Suprapubic skin (tissue), 4 donors: ENCODE measurements around the gene UBE2S. TPM values are rescaled to one million over a fixed set of nuclear protein-coding genes. Genes with fewer than 3 reads are reported as not detected.
A peak's percentile ranks its signal among the peaks of the same experiment; 100 is the strongest.

Experiments
- DNase-seq, 2 donors: peaks; one replicate each; pipeline ENCODE4 v3.0.0-alpha.2; 2019; ENCODE audit warnings: low spot score in 2 of 2
- H3K27ac ChIP-seq: fragments of 200-600 bp; sonication (generic); one replicate; pipeline ENCODE4 v1.5.1; 2019
- H3K27me3 ChIP-seq: fragments of 200-600 bp; sonication (generic); one replicate; pipeline ENCODE4 v1.5.1; 2019
- H3K36me3 ChIP-seq: fragments of 200-600 bp; sonication (generic); one replicate; pipeline ENCODE4 v1.5.1; 2019
- H3K4me1 ChIP-seq: fragments of 200-600 bp; sonication (generic); one replicate; pipeline ENCODE4 v1.5.1; 2019
- H3K4me3 ChIP-seq: fragments of 200-600 bp; sonication (generic); one replicate; pipeline ENCODE4 v1.5.1; 2019; ENCODE audit warnings: mild to moderate bottlenecking
- H3K9me3 ChIP-seq: fragments of 200-600 bp; sonication (generic); one replicate; pipeline ENCODE4 v1.5.1; 2019
- EP300 ChIP-seq: sonication (generic); formaldehyde crosslinking; IDR thresholded peaks from one replicate; pipeline ENCODE4 v1.6.1; 2017; ENCODE audit warnings: antibody characterized with exemption
- POLR2A ChIP-seq, 2 donors: fragments of 450-650 bp; IDR thresholded peaks; one replicate each; pipeline ENCODE4 v1.6.1; 2017; ENCODE audit warnings: antibody characterized with exemption in 2 of 2, mild to moderate bottlenecking in 2 of 2, moderate library complexity in 2 of 2
- POLR2AphosphoS5 ChIP-seq, 3 donors: sonication (generic); formaldehyde crosslinking; IDR thresholded peaks; one replicate each; pipeline ENCODE4 v1.6.1; 2017; ENCODE audit warnings: antibody characterized with exemption in 3 of 3
- WGBS: methylation state at CpG from one replicate; pipeline ENCODE4 v1.1.5; 2018; 5-methylcytosine and 5-hydroxymethylcytosine counted together
- total RNA-seq, 4 donors: library from RNA; depleted of rRNA; stranded (reverse); fragments of >200 nt; gene quantifications; one replicate each; pipeline ENCODE4 v1.1.0, GENCODE V29; 2016
- TF ChIP-seq, protein P1 (sequence below), 2 donors: fragments of 200-600 bp in 1 of 2; fragments of 450-650 bp in 1 of 2; sonication (generic) in 1 of 2; IDR thresholded peaks; one replicate each; pipeline ENCODE4 v1.5.1; 2016 to 2019; ENCODE audit warnings: antibody characterized with exemption in 2 of 2, mild to moderate bottlenecking in 1 of 2, moderate library complexity in 1 of 2

Gene UBE2S
- total RNA-seq, 4 donors from 2014 or later, result 7.4 to 17.0 (median 12.2) TPM

DNA sequence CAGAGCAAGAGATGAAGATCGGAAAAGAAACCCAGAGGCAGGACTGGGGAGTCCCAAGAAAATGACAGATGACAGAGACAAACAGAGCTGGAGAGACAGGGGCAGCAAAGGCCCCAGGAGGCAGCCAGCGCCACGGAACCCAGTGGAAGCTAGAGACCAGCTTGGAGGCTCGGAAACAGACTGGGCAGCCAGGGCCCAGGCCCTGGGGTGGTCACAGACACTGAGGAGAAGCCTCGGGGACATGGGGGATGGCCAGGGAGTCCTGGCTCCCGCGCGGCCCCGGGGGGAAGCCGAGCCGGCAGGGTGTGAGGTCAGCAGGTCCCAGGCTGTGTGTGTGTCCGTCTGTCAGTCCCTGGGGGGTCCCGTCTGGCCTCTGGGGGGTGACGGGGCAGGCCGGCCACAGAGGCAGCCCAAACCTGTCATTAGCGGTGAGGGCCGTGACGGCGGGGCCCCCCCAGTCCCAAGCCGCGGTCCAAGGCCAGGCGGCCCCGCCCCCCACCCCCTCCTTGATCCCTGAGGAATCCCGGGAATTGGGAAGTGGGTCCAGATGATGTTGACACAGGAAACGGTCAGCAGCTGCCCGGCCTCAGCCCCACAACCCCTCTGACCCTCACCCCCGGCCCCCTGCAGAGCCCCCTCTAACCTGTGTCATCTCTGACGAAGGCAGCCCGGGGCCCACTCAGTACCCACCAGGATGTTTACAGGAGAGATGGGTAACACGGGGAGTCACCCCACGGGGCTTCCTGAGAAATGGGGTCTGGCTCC, 33.4 kb downstream of the UBE2S start:
- TF ChIP-seq POLR2A (IDR thresholded peaks at IDR 0.05), result no peak
- no peak for TF ChIP-seq POLR2AphosphoS5 (IDR thresholded peaks at IDR 0.05)
- TF ChIP-seq, protein P1, sequence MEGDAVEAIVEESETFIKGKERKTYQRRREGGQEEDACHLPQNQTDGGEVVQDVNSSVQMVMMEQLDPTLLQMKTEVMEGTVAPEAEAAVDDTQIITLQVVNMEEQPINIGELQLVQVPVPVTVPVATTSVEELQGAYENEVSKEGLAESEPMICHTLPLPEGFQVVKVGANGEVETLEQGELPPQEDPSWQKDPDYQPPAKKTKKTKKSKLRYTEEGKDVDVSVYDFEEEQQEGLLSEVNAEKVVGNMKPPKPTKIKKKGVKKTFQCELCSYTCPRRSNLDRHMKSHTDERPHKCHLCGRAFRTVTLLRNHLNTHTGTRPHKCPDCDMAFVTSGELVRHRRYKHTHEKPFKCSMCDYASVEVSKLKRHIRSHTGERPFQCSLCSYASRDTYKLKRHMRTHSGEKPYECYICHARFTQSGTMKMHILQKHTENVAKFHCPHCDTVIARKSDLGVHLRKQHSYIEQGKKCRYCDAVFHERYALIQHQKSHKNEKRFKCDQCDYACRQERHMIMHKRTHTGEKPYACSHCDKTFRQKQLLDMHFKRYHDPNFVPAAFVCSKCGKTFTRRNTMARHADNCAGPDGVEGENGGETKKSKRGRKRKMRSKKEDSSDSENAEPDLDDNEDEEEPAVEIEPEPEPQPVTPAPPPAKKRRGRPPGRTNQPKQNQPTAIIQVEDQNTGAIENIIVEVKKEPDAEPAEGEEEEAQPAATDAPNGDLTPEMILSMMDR (IDR thresholded peaks at IDR 0.05), result no peak
- no peak for TF ChIP-seq EP300
- Histone ChIP-seq H3K27ac (no peak overlapping the region), H3K4me3 (no peak overlapping the region), H3K9me3 (no peaks in the 10 kb centered on the region), H3K4me1 (peaks cover 24% of the 10 kb centered on the region), H3K36me3 (no peaks in the 10 kb centered on the region), H3K27me3 (peaks cover 87% of the 10 kb centered on the region)
- 22% methylated on average over 17 of the region's 31 CpGs for WGBS
- DNase-seq, result no peak

DNA sequence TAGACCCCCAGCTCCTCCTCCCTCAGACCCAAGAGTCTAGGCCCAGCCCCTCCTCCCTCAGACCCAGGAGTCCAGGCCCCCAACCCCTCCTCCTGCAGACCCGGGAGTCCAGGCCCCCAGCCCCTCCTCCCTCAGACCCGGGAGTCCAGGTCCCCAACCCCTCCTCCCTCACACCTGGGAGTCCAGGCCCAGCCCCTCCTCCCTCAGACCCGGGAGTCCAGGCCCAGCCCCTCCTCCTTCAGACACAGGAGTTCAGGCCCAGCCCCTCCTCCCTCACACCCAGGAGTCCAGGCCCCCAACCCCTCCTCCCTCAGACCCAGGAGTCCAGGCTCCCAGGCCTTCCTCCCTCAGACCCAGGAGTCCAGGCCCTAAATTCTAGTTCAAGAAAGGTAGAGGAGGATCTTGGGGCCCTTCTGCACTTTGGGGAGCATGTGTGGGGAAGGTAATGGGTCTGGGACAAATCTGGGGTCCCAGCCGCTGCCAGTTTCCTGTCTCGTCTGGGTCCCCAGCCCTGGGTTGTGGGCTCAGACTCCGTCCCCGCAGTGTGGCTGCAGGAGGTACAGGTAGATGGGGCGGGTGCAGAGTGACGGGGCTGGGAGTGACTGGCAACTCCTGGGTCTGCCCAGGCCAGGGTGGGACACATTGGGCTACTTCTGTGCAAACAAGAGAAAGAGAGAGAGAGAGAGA, 34.1 kb downstream of the UBE2S start:
- TF ChIP-seq, protein P1 (IDR thresholded peaks at IDR 0.05), result no peak
- TF ChIP-seq POLR2A (IDR thresholded peaks at IDR 0.05) (no peak), EP300 (no peak), POLR2AphosphoS5 (IDR thresholded peaks at IDR 0.05) (no peak)
- Histone ChIP-seq H3K4me3 (no peak overlapping the region), H3K9me3 (no peaks in the 10 kb centered on the region), H3K27me3 (peaks cover 95% of the 10 kb centered on the region), H3K36me3 (no peaks in the 10 kb centered on the region), H3K27ac (no peak overlapping the region), H3K4me1 (peaks cover 31% of the 10 kb centered on the region)
- DNase-seq, result no peak
- WGBS, result 58% methylated on average over 9 of the region's 9 CpGs

DNA sequence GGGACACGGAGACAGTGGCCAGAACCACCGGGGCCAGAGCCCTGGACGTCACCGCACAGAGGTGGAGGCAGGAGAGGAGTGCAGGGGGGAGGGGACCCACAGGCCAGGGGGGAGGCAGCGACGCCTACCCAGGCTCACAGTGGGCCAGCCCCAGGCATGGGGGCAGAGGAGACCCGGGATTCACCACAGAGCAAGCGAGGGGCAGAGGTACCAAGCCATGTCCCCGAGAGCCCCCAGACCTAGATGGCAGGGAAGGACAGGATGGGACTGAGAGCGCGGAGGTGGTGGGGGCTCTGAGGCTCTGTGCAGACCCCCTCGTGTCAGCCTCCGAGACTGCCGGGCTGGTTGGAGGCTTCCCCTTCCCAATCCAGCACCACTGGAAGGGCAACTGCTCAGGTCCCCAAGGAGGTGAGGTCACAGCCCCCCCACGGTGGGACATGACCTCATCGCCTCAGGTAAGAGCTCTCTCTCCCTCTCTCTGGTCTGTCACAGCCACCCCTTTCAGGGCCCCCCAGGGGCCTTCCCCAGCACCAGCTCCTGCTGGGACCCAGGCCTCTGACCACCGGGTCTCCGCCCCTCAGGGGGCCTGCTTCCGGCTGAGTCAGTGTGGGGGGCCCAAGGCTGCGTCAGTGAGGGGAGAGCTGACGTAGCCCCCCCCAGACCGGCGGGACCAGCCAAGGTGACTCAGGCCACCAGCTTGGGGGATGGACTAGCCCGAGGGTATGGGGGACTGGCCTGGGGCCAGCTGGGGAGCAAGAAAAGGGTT, 35.1 kb downstream of the UBE2S start:
- Histone ChIP-seq H3K9me3 (no peaks in the 10 kb centered on the region), H3K27me3 (peaks cover 98% of the 10 kb centered on the region), H3K27ac (no peak overlapping the region), H3K4me1 (peaks cover 32% of the 10 kb centered on the region), H3K4me3 (no peak overlapping the region), H3K36me3 (no peaks in the 10 kb centered on the region)
- TF ChIP-seq EP300 (no peak), POLR2AphosphoS5 (IDR thresholded peaks at IDR 0.05) (no peak), POLR2A (IDR thresholded peaks at IDR 0.05) (no peak)
- TF ChIP-seq, protein P1 (IDR thresholded peaks at IDR 0.05), result no peak
- 55% methylated on average over 13 of the region's 24 CpGs for WGBS
- DNase-seq, result no peak

DNA sequence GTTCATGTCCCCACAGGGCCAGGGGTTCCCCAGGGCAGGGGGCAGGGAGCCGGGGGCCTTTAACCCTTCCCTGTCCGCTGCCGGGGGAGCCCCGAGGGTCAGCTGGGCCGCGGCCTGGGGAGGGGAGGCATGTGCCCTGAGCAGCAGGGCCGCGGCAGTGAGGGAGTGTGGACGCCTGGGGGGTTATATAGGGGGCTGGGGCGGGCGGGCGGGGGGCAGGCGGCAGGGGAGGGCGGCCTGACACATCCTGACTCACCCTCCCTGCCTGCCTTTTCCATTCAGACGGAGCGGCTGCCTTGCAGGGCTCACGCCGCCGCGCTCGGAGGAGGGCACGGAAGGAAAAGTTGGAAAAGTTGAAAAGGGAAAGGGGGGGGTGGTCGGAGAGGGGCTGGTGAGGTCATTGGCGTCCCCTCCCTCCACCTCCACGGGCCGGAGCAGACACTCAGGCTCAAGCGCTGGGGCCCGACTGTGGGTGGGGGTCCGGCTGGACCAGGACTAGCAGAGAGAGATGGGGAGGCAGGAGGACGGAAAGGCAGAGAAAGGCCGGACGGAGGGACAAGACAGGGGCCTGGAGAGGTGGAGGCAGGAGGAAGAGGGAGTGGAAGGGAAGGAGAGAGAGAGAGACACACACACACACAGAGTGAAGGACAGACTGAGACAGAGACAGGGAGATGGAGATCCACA, 37.1 kb downstream of the UBE2S start, which contains the start of gene IL11:
IL11 (minus strand) TSS at position 159 of the 684 bp plus-strand sequence; CDS start at position 6, 153 bp downstream.
- no peak for DNase-seq
- peaks cover 27% of the 10 kb centered on the region for H3K4me1 ChIP-seq
- no peak within 1 kb of the TSS for H3K27ac ChIP-seq
- peaks cover 79% of the 10 kb centered on the region for H3K27me3 ChIP-seq
- no peaks in the 10 kb centered on the region for H3K36me3 ChIP-seq
- TF ChIP-seq POLR2AphosphoS5 (IDR thresholded peaks at IDR 0.05) (no peak), EP300 (no peak), POLR2A (IDR thresholded peaks at IDR 0.05) (no peak)
- TF ChIP-seq, protein P1 (IDR thresholded peaks at IDR 0.05), result no peak
- peak within 1 kb of the TSS; percentile 37 for H3K4me3 ChIP-seq
- H3K9me3 ChIP-seq, result no peaks in the 10 kb centered on the region
- WGBS, result 8% methylated on average over 26 of the region's 32 CpGs
